HepG2 (cell line): ENCODE measurements around the gene UBL7. TPM values are rescaled to one million over a fixed set of nuclear protein-coding genes. Genes with fewer than 3 reads are reported as not detected.

Experiments
- ATAC-seq: fragments of 200-7000 bp; cut with Tn5 transposase; 3 replicates; pipeline ENCODE4 v1.9.1; 2020; ENCODE audit warnings: mild to moderate bottlenecking, moderate library complexity
- BruUV-seq: library from RNA; stranded (reverse); fragments of 400-500 nt; replicated peaks from 2 replicates; lab custom pipeline; 2021; lab: Mats Ljungman, UMichigan
- CTCF ChIA-PET: fragments of 300-600 bp; formaldehyde crosslinking; extraction: SDS; loops from one replicate; lab custom pipeline; 2021; ENCODE audit warnings: low total read pairs, inconsistent platforms, low intra/inter-chr PET ratio; lab: Yijun Ruan, JAX
- POLR2A ChIA-PET: fragments of 350-600 bp; sonication (Branson Sonifier 250); formaldehyde crosslinking; loops from one replicate; lab custom pipeline; 2020; ENCODE audit warnings: antibody characterized with exemption, inconsistent platforms; lab: Yijun Ruan, JAX
- DNase-seq: peaks from one replicate; pipeline ENCODE4 v3.0.0-alpha.2; 2015; ENCODE audit warnings: low spot score
- FAIRE-seq: peaks from 3 replicates; lab custom pipeline; 2011; peaks lifted over from hg19 to GRCh38; lab: Jason Lieb, UNC
- H2AFZ ChIP-seq: one replicate; pipeline ENCODE4 v1.6.1; 2011; ENCODE audit warnings: low read length, inconsistent platforms
- H3K27ac ChIP-seq: fragments of 300-600 bp; 3 replicates; pipeline ENCODE4 v1.8.0; 2011; ENCODE audit warnings: mixed run types, mild to moderate bottlenecking, mixed read lengths, low read length, inconsistent platforms; ENCODE audit not compliant: insufficient read depth; ENCODE audit errors: extremely low read length
- H3K27me3 ChIP-seq, 2 experiments: fragments of 200-600 bp in 1 of 2; 2 replicates in 1 of 2; 3 replicates in 1 of 2; pipeline versions ENCODE4 v1.6.0 to v1.8.0; 2011; ENCODE audit warnings: low read length in 2 of 2, mild to moderate bottlenecking in 2 of 2, moderate library complexity in 2 of 2, inconsistent platforms in 1 of 2; ENCODE audit not compliant: insufficient read depth in 2 of 2, control insufficient read depth in 1 of 2
- H3K36me3 ChIP-seq, 2 experiments: fragments of 200-600 bp in 1 of 2; replicated peaks in 1 of 2; 2 replicates in 1 of 2; 3 replicates in 1 of 2; pipeline versions ENCODE4 v1.5.1 to v1.8.0; 2011; ENCODE audit warnings: low read length in 2 of 2, inconsistent platforms in 1 of 2; ENCODE audit not compliant: insufficient read depth in 2 of 2, control insufficient read depth in 1 of 2
- H3K4me1 ChIP-seq: 2 replicates; pipeline ENCODE4 v1.5.1; 2012; ENCODE audit warnings: low read length, inconsistent platforms; ENCODE audit not compliant: insufficient read depth
- H3K4me2 ChIP-seq: 2 replicates; pipeline ENCODE4 v1.6.0; 2011; ENCODE audit warnings: low read depth, low read length, inconsistent platforms
- H3K4me3 ChIP-seq, 3 experiments: fragments of 200-600 bp in 1 of 3; sonication (generic), shearing (Covaris generic) in 1 of 3; replicated peaks in 1 of 3; 2 replicates each; pipeline ENCODE4 v1.5.1; 2011 to 2016; ENCODE audit warnings: low read length in 3 of 3, inconsistent platforms in 2 of 3, low read depth in 2 of 3, mild to moderate bottlenecking in 2 of 3, control low read depth in 1 of 3, mixed read lengths in 1 of 3; ENCODE audit not compliant: insufficient read depth in 1 of 3
- H3K79me2 ChIP-seq: one replicate; pipeline ENCODE4 v1.6.1; 2011; ENCODE audit warnings: low read length, inconsistent platforms; ENCODE audit not compliant: insufficient read depth
- H3K9ac ChIP-seq: 2 replicates; pipeline ENCODE4 v1.6.0; 2011; ENCODE audit warnings: mild to moderate bottlenecking, low read depth, low read length, inconsistent platforms; ENCODE audit not compliant: insufficient read depth
- H3K9me3 ChIP-seq: 2 replicates; pipeline ENCODE4 v1.5.1; 2012; ENCODE audit warnings: mild to moderate bottlenecking, low read length
- H4K20me1 ChIP-seq: 2 replicates; pipeline ENCODE4 v1.6.0; 2011; ENCODE audit warnings: inconsistent platforms, mild to moderate bottlenecking, low read length, moderate library complexity; ENCODE audit not compliant: insufficient read depth
- ARID4A ChIP-seq: sonication (generic); formaldehyde crosslinking; IDR thresholded peaks from 2 replicates; pipeline ENCODE4 v1.5.0; 2020; ENCODE audit warnings: mild to moderate bottlenecking, missing genetic modification reagents, borderline replicate concordance
- HDAC6 ChIP-seq: fragments of 200-600 bp; sonication (generic); IDR thresholded peaks from 2 replicates; pipeline ENCODE4 v1.7.0; 2017; ENCODE audit warnings: mild to moderate bottlenecking, antibody characterized with exemption, low read length, low read depth
- ZBTB38 ChIP-seq: sonication (generic); formaldehyde crosslinking; IDR thresholded peaks from 2 replicates; pipeline ENCODE4 v1.5.1; 2020; ENCODE audit warnings: mild to moderate bottlenecking, missing genetic modification reagents
- ZNF230 ChIP-seq: sonication (generic); formaldehyde crosslinking; IDR thresholded peaks from 2 replicates; pipeline ENCODE4 v1.4.0; 2020; ENCODE audit warnings: mild to moderate bottlenecking, missing genetic modification reagents
- ZNF576 ChIP-seq: sonication (generic); formaldehyde crosslinking; IDR thresholded peaks from 2 replicates; pipeline ENCODE4 v1.4.0; 2020; ENCODE audit warnings: mild to moderate bottlenecking, missing genetic modification reagents
- ZNF878 ChIP-seq: sonication (generic); formaldehyde crosslinking; IDR thresholded peaks from 2 replicates; pipeline ENCODE4 v1.8.1; 2023; ENCODE audit warnings: mild to moderate bottlenecking, missing genetic modification reagents, moderate library complexity
- WGBS: methylation state at CpG from one replicate; pipeline ENCODE4 v1.1.6; 2017; ENCODE audit warnings: low lambda C conversion rate; 5-methylcytosine and 5-hydroxymethylcytosine counted together
- in situ Hi-C: cut with HindIII; loops from 2 replicates; pipeline ENCODE4 v1.10.0; 2017; ENCODE audit warnings: low pct_unique_long_range_greater_than_20kb; ENCODE audit not compliant: extremely low pct_ligation_motif_present
- intact Hi-C: fragments of 100-400 bp; cut with micrococcal nuclease; formaldehyde crosslinking; loops from one replicate; pipeline ENCODE4 v1.10.0; 2022; ENCODE audit not compliant: unreplicated experiment
- polyA plus RNA-seq, 8 experiments: library from polyadenylated mRNA; depleted of rRNA in 3 of 8; stranded (reverse) in 7 of 8; unstranded in 1 of 8; fragments of >200 nt; fragmentation: Illumina TruSeq in 4 of 8; extraction: Trizol in 4 of 8; gene quantifications; 2 replicates each; pipeline versions ENCODE4 v1.2.1 to v1.2.3, GENCODE V29; 2011 to 2016; ENCODE audit warnings: low read depth in 4 of 8, missing spikeins in 1 of 8, mixed read lengths in 1 of 8; ENCODE audit not compliant: insufficient read depth in 1 of 8
- total RNA-seq, 5 experiments: library from RNA; depleted of rRNA; stranded (reverse); fragments of >200 nt; fragmentation: Illumina TruSeq; extraction: Trizol; gene quantifications; 2 replicates each; pipeline ENCODE4 v1.2.3, GENCODE V29; 2016; ENCODE audit warnings: low read depth in 1 of 5

UBL7 gene
- total and polyA plus RNA-seq, 2 of the 13 experiments (the other 11 are each of a cell fraction or from before 2014, with no cell fraction given) = 55.0 to 63.5 TPM

- in situ Hi-C loops (no loop called here), intact Hi-C loops (no loop called here)
- no peaks in the 10 kb centered on the region for H3K9me3 ChIP-seq
- CTCF ChIA-PET = no interaction called here
- peaks cover 6 to 35% of the 10 kb centered on the region in 2 experiments for H3K27me3 ChIP-seq
- peaks cover 3 to 10% of the 10 kb centered on the region in 2 experiments; a peak in 4 of 5 replicates for H3K36me3 ChIP-seq
- peaks cover 51% of the 10 kb centered on the region for H3K4me1 ChIP-seq
- TF ChIP-seq ZNF230 (no peak), HDAC6 (no peak), ZNF576 (CRISPR knock-in tag) (no peak), ZNF878 (CRISPR knock-in tag) (no peak), ARID4A (no peak), ZBTB38 (CRISPR knock-in tag) (no peak)
- FAIRE-seq (no peak), ATAC-seq (no peak), DNase-seq (no peak)
- POLR2A ChIA-PET = interaction anchor here (0.6 to 4.4 kb wide), 2 partner anchors 28 to 36 kb away, joined by 3 to 18 read pairs; partner anchors contain the start of gene SEMA7A
- BruUV-seq = no TSS peak
- H3K4me3 ChIP-seq = no peak overlapping the region
- H3K79me2 ChIP-seq = no peaks in the 10 kb centered on the region
- H3K4me2 ChIP-seq = no peak overlapping the region
- H3K9ac ChIP-seq = no peak overlapping the region
- no peak overlapping the region for H3K27ac ChIP-seq
- H4K20me1 ChIP-seq = no peaks in the 10 kb centered on the region
- no peak overlapping the region for H2AFZ ChIP-seq
- 25% methylated on average over 5 of the region's 7 CpGs for WGBS
Observed at GRCh38 chr15:74405823-74406222, 55.1 kb downstream of the UBL7 start.
